AG09319 (cell line): ENCODE data around the gene SYAP1.
"Not testable (repeated sequence)": the region's sequence is repeated elsewhere in the genome, so short reads cannot be mapped to it uniquely, and the experiment has no call there.

Source experiments
- DNase-seq: peaks from one replicate; pipeline ENCODE4 v3.0.0-alpha.2; 2010; ENCODE audit warnings: low read depth; ENCODE audit errors: extremely low read depth
- CTCF ChIP-seq: IDR thresholded peaks from 2 replicates; pipeline ENCODE4 v1.5.1; 2011; ENCODE audit warnings: low read depth, mild to moderate bottlenecking, inconsistent platforms, low read length, moderate library complexity

Gene SYAP1

GRCh38 chrX:16770970-16771482, 51.6 kb downstream of the SYAP1 start:
- DNase-seq: no peak
- no peak for TF ChIP-seq CTCF

GRCh38 chrX:16771483-16772398, 52.3 kb downstream of the SYAP1 start:
- no peak for TF ChIP-seq CTCF
- DNase-seq: no peak

- no peak for TF ChIP-seq CTCF
- DNase-seq: no peak
Measured at GRCh38 chrX:16772460-16772859, 53.0 kb downstream of the SYAP1 start.

- no peak for TF ChIP-seq CTCF
- no peak for DNase-seq
Measured at GRCh38 chrX:16774746-16775145, 55.3 kb downstream of the SYAP1 start.

GRCh38 chrX:16778545-16778944, 59.1 kb downstream of the SYAP1 start:
- DNase-seq: no peak
- no peak for TF ChIP-seq CTCF

GRCh38 chrX:16778993-16779392, 59.6 kb downstream of the SYAP1 start:
- no peak for DNase-seq
- no peak for TF ChIP-seq CTCF

- not testable (repeated sequence) for DNase-seq
Measured at GRCh38 chrX:16779815-16780214, 60.4 kb downstream of the SYAP1 start.
